ENCODE measurements around the gene KCTD14.
A peak's percentile ranks its signal among the peaks of the same experiment; 100 is the strongest.
"Not testable (repeated sequence)": the region's sequence is repeated elsewhere in the genome, so short reads cannot be mapped to it uniquely, and the experiment has no call there.

KCTD14 gene

GRCh38 chr11:77993902-77994301 lies 29.2 kb downstream of the KCTD14 start:
- POLR2A ChIA-PET: no interaction called here
- TF ChIP-seq CTCF (IDR thresholded peaks at IDR 0.05; ENCODE audit: insufficient read depth, low read length, missing control alignments): no peak
- CTCF ChIA-PET: interaction anchor here (1.0 to 6.9 kb wide), 3 partner anchors 52 to 172 kb away, joined by 3 to 36 read pairs (median 5); no protein-coding TSS in a partner anchor
- no peak for DNase-seq (ENCODE audit: low read depth, low spot score)
- H3K4me3 ChIP-seq (ENCODE audit: low read depth, low read length): peak overlapping the region; percentile 80

GRCh38 chr11:77990981-77991380 lies 32.1 kb downstream of the KCTD14 start:
- no peak for TF ChIP-seq CTCF (IDR thresholded peaks at IDR 0.05; ENCODE audit: insufficient read depth, low read length, missing control alignments)
- no peak overlapping the region for H3K4me3 ChIP-seq (ENCODE audit: low read depth, low read length)
- POLR2A ChIA-PET: no interaction called here
- CTCF ChIA-PET: no interaction called here
- DNase-seq (ENCODE audit: low read depth, low spot score): no peak

GRCh38 chr11:77986456-77986855 lies 36.6 kb downstream of the KCTD14 start:
- H3K4me3 ChIP-seq (ENCODE audit: low read depth, low read length); POLR2A ChIA-PET; DNase-seq (ENCODE audit: low read depth, low spot score); CTCF ChIA-PET: not testable (repeated sequence)

- no peak overlapping the region for H3K4me3 ChIP-seq (ENCODE audit: low read depth, low read length)
- POLR2A ChIA-PET: interaction anchor here (1.8 kb wide), 1 partner anchor 13 kb away, joined by 7 read pairs; the partner anchor contains the start of gene INTS4
- TF ChIP-seq CTCF (IDR thresholded peaks at IDR 0.05; ENCODE audit: insufficient read depth, low read length, missing control alignments): no peak
- CTCF ChIA-PET: interaction anchor here (0.7 to 1.3 kb wide), 4 partner anchors 12 to 26 kb away, joined by 3 read pairs; no protein-coding TSS in a partner anchor
- no peak for DNase-seq (ENCODE audit: low read depth, low spot score)
Measured at GRCh38 chr11:77981346-77981947, 41.6 kb downstream of the KCTD14 start.

- no peak for TF ChIP-seq CTCF (IDR thresholded peaks at IDR 0.05; ENCODE audit: insufficient read depth, low read length, missing control alignments)
- POLR2A ChIA-PET: no interaction called here
- H3K4me3 ChIP-seq (ENCODE audit: low read depth, low read length): no peak overlapping the region
- CTCF ChIA-PET: no interaction called here
- DNase-seq (ENCODE audit: low read depth, low spot score): no peak
Measured at GRCh38 chr11:77968337-77968736, 54.7 kb downstream of the KCTD14 start.

GRCh38 chr11:77967753-77968152 lies 55.3 kb downstream of the KCTD14 start:
- H3K4me3 ChIP-seq (ENCODE audit: low read depth, low read length): no peak overlapping the region
- POLR2A ChIA-PET: no interaction called here
- CTCF ChIA-PET: no interaction called here
- no peak for DNase-seq (ENCODE audit: low read depth, low spot score)
- no peak for TF ChIP-seq CTCF (IDR thresholded peaks at IDR 0.05; ENCODE audit: insufficient read depth, low read length, missing control alignments)

GRCh38 chr11:77967121-77967520 lies 56.0 kb downstream of the KCTD14 start:
- H3K4me3 ChIP-seq (ENCODE audit: low read depth, low read length): no peak overlapping the region
- no peak for TF ChIP-seq CTCF (IDR thresholded peaks at IDR 0.05; ENCODE audit: insufficient read depth, low read length, missing control alignments)
- DNase-seq (ENCODE audit: low read depth, low spot score): no peak
- ChIA-PET CTCF (no interaction called here), POLR2A (no interaction called here)

Data from AG04449 (cell line).